Measurements from ENCODE around the gene NME5.

DNA sequence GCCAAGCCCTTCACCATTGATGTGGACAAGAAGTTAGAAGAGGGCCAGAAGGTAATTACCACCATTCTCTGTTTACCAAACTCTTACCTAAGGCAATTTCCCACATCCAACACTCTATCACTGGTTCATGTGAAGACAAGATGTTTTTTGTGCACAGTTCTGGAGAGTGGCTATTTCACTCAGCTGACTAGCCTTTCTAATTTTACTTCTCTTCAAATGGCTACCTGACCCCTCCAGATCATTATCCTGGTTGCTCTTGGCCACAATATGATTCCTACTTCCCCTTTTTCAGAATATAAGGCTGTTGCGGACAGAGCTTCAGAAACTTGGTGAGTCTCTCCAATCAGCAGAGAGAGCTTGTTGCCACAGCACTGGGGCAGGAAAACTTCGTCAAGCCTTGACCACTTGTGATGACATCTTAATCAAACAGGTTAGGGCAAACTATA is 46.8 kb upstream of the NME5 start:
- TF ChIP-seq POLR2AphosphoS5 (IDR thresholded peaks at IDR 0.05; ENCODE audit: low read depth, low read length), result no peak
- TF ChIP-seq SPI1 (IDR thresholded peaks at IDR 0.05; ENCODE audit: low read depth, low read length), result peak; percentile 93
- no peak for TF ChIP-seq POLR2A (IDR thresholded peaks at IDR 0.05; ENCODE audit: low read depth, low read length)
